ENCODE results near the gene FXYD4.
"Not testable (repeated sequence)": the region's sequence is repeated elsewhere in the genome, so short reads cannot be mapped to it uniquely, and the experiment has no call there.

The FXYD4 gene

DNA sequence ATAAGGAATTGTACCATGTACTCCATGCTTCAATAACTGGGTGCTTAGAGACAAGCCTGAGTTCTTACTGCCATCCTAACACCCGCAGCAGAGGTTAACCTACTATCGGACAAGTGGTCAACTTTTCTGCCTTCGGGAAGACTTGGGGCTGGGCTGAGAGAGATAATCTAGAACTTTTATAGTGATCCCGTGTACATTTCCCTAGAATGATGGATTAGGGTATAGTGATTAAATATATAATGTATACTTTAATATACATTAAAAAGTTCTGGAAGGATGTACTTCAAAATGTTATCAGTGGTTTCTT lies 49.7 kb downstream of the FXYD4 start:
- DNase-seq: no peak

GRCh38 chr10:43421519-43421918 lies 50.1 kb downstream of the FXYD4 start:
- no peak for DNase-seq

DNA sequence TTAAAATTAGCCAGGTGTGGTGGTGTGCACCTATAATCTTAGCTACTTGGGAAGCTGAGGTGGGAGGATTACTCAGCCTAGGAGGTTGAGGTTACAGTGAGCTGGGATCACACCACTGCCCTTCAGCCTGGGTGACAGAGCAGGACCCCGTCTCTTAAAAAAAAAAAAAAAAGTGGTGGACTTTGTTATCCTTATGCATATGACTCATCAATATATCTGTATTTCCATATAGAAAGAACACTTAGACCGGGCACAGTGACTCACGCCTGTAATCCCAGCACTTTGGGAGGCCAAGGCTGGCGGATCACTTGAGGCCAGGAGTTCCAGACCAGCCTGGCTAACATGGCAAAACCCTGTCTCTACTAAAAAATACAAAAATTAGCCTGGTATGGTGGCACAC lies 50.5 kb downstream of the FXYD4 start:
- DNase-seq: not testable (repeated sequence)

DNA sequence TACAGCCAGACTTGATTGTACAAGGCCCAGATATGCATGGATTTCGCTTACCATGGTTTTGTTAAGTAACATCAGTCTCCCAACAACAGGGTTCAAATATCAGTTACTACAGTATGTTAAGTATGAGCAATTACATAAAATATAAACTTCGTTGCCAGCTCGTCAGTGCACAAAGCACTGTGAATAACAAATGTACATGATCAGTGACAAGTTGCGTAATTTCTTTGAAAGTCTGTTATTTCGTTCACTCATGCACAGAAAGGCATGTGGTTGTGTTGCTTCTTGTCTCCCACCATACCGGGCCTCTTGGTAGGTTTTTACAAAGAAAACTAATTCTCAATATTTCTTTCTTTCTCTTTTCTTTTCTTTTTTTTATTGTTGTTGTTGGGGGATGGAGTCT lies 53.0 kb downstream of the FXYD4 start:
- DNase-seq: no peak

Measured in central memory CD4-positive, alpha-beta T cell (primary cell).